ENCODE data around the gene THSD4. TPM values are rescaled to one million over a fixed set of nuclear protein-coding genes. Genes with fewer than 3 reads are reported as not detected.

THSD4 gene
- total RNA-seq, 1 donor from 2014 or later = 1.6 TPM

DNA sequence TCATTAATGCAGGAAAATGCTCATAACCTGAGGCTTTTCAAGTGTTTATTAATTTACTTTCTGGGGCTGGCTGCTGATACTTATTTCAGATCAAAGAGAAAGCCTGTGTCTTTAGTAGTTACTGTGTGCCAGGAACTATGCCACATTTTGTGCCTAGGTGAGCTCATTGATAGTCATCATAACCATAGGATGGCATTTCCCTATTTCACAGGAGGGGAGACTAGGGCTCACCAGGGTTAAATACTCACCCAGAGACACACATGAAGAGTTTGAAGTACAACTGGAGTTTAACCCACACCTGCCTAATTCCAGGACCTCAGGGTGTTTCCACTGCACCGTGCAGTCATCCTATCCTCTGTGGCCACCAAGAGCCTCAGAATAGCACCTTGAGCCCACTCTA, 430.7 kb downstream of the THSD4 start:
- DNase-seq = no peak

DNA sequence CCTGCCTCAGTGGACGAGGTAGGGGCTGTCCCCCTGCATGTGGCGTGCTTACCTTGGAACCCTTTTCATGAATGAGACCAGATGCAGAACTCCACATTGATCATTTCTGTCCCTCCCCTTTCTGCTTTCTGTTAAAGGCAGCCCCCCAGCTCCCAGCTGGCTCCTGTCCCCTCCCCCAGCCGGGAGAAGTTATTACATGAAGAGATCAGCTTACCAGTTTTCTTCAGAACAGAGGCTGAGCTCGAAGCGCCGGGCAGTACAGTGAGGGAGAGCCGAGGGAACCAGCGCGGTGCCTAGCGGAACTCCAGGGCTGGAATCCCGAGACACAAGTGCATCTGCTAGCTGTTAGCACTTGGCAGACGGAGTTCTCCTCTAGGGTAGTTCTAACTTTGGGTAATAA, 431.7 kb downstream of the THSD4 start:
- DNase-seq = no peak

DNA sequence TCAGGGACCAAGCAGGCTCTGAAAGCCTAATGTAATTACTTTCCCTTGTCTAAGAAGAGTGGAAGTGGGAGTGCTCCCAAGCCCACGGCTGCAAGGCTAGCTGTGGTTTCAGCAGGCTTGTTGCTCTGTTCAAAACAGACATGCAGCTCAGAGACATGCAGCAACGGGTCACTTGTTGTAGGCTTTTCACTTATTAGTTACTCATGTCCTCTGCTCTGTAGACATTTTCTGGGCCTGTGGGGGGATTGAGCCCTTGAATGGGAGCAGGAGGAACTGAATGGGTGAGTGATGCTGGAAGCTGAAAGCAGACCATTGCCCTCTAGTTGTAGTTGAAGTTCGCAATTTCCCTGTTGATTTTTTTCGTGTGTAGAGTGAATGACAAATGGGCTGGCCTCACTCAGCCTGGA, 433.1 kb downstream of the THSD4 start:
- DNase-seq = no peak

DNA sequence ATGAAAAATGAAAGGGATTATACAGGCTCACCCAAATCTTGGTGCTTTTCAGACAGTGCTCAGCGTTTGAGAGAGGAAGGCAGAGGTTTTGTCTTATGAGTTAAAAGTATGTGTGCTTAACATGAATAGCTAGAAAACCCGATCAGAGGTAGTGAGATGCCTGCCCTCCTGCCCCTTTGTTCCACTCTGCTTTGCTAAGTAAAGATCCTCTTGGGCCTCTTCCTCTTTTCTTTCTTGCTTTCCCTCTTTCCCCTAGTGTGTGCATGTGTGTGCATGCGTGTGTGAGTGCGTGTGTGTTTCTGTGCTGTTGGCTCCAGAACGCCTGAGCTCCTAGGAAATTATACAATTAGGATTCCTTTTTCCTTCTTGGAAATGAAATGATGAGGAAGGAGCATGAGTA, 433.8 kb downstream of the THSD4 start:
- DNase-seq = no peak

DNA sequence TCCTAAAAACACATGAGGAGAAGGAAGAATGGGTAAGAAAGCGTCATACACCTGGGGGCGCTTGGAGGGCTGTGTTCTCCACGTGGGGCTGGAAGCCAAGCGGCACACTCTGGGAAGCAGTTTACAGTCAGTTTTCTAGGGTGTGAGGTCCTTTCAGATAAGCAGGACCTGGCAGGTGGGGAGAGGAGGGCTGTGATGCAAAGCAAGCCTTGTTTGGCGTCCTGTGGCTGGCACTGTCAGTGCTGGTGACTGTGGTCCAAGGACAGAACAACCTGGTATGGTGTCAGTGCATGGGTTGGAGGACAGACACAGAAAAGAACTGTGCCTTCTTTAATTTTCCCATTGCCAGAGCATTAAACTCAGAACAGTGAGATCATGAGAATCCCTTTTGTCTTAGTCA, 434.4 kb downstream of the THSD4 start:
- no peak for DNase-seq

DNA sequence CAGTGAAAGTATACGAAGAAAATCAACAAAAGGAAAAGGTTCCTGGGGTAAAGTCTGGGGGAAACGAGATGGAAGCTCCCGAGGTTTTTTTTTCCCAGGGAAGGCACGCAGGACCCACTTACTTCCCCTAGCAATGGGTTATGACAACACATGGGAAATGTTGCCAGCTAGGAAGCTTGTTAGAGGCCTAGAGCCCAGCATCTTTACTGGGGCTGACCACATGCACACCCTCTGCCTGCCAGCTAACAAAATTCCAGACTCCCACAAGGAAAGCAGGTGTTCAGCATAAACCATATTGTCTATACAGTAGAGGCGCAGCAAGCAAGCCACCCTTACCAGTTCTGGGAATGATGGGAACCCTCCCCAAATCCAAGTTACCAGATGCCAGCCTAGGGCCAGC, 436.3 kb downstream of the THSD4 start:
- DNase-seq = no peak

- DNase-seq = no peak
These were observed 443.8 kb downstream of the THSD4 start for GRCh38 chr15:71559098-71559497.

DNA sequence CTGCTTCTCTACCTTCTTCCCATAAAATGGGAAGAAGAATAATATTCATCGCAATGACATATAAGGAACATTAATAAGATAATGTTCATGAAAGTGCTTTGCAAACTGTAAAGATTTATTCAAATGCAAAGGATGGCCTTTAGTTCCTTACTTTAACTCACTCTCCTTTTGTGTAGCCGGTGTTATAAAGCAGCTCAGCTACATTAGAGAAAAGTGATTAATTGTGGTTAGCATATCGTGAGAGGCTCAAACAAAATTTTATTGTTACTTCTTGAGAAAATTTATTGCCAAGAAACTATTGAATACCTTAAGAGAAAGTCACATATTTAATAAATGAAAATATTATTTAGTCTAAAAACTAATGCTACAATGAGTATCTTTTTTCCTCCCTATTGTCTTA, 444.3 kb downstream of the THSD4 start:
- no peak for DNase-seq

DNA sequence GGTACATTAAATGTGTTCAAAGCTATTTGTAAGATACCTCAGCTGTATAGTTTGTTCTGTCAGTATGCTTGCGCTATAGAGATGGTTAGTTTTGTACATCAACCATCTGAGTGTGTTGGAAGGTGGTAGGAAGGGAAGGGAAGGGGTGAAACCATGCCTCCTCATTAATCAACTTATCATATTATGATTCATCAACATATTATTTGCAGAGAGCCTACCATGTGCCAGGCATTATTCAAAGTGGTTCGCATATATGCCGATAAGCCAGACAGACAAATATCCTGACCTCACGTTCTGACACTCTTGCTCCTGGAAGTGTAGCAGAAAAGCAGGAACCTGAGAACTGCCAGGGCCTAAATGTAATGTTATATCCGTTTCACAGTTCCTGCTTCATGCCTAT, 447.0 kb downstream of the THSD4 start:
- DNase-seq = no peak

GRCh38 chr15:71564217-71564616, 448.9 kb downstream of the THSD4 start:
- DNase-seq = no peak

DNA sequence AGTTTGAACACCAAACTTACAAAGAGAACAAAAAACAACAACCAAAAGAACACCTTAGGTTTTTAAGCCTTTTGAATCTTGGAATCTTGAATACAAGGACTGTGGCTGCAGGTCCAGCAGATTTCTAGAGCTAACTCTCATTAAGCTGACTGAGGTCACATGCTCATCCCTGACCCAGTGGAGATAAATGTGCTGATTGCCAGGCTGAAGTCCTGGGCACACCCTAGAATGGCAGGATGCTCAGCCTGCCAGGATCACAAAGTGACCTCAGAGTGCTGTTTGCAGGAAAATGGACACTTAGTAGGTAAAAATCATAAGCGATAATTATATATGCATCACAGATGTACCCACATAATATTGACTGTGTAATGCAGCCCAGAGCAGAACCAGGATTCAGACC, 449.7 kb downstream of the THSD4 start:
- DNase-seq = no peak

DNA sequence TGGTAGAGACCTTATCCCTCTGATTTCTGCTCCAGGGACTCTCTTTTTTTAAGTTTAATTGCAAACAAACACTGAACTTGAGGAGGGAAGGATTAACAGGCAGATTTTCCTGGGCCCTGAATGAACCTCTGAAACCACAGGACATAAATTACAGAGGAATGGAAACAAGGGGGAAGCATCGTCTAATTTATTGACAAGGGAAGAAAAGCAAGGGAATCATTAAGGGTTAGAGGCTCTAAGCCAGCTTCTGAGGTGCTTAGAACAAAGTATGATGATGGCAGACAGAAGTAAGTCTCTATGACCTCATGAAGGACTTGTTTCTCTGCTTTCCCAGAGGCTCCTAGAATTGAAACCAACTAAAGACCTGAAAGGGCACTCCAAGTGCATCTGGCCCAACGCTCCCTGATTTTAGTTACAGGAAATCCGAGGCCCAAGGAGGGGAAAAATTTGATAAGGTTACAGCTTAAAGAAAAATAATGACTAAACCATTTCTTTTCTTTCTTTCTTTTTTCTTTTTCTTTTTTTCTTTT, 450.4 kb downstream of the THSD4 start:
- DNase-seq = no peak

DNA sequence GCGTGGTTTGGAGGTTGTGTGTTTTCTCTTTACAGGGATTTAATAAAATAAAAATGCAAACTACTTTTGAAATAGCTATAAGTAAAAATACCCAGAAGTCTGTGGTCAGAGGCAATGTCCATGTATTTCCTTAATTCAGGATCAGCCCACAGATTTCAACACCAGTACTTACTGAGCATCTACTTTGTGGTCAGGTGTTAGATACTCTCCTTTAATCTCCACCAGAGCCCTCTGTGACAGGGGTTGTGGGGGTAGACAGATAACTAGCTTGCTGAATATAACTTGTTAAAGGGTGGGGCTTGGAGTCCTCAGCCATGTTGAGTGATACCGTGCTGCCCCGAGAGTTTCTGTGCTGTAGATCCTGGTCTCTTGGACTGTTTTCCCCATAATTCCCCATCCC, 451.0 kb downstream of the THSD4 start:
- DNase-seq = no peak

- no peak for DNase-seq
These were observed 451.9 kb downstream of the THSD4 start for GRCh38 chr15:71567173-71567572.

DNA sequence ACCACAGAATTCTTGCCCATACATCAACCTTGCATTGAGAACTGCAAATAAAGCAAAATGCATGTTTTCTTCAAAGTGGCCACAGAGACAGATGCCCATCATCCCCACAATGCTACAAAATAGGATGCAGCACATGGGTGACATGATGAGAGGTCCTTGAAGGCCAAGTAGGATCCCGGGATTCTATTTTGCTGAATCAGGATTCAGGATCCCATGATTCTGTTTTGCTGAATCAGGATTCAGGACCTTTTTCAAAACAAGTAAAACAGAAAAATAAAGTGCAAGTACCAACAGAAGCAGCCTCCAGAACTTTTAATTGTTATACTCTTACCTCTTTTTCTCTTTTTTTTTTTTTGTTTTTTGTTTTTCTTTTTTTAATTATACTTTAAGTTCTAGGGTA, 453.0 kb downstream of the THSD4 start:
- DNase-seq = no peak

DNA sequence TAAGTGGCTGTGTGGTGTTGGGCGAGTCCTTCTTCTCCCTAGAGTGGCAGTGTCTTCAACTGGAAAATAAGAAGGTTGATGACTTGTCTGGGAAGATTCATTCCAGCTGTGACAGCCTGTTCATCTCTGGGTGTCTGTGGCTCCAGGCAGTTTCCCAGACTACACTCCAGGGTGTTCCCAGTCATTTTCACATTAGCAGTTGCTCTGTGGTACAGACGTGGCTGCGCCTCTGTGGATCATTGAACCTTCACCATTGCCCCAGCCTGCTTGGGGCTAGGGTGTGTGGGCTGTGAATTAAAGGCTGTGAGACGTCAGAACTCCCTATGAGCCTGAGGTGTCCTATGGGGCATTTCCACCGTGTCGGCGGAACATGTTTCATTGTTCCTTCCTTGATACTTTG, 455.5 kb downstream of the THSD4 start:
- DNase-seq = no peak

DNA sequence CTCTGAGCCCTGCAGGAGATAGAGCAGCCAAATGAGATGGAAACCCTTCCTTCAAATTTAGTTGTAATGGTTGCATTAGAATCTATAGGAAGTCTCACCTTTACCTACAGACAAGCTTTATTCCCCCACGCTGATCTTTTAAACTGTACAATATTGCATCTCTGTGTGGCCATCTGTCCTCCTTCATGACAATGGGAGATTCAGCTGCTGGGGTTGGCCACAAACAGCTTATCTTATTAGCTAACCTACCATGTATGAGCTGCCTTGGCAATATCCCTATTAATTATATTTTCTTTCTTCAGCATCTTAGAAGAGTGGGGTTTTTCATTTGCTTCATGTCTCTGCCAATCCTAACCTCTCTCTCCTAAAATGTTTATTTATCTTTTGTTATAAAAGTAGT, 456.4 kb downstream of the THSD4 start:
- no peak for DNase-seq

GRCh38 chr15:71572452-71573053, 457.3 kb downstream of the THSD4 start:
- no peak for DNase-seq

DNA sequence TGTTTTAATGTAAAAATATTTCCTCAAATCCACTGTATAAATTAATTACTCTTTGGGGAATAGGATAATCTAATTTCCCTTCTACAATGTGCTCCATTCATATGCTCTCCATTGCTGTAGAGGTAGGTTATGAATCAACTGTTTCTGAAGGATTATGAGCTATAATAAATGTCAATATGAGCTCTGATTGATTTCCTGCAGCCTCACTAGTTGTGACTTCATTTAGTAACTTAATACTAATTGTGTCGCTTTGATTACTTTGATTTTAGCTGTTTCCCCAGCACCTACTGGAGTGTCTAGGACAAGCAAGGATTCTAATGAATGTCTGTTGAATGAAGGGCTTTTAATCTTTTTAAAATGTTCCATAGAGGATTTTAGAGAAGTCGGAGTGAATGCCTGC, 458.3 kb downstream of the THSD4 start:
- no peak for DNase-seq

DNA sequence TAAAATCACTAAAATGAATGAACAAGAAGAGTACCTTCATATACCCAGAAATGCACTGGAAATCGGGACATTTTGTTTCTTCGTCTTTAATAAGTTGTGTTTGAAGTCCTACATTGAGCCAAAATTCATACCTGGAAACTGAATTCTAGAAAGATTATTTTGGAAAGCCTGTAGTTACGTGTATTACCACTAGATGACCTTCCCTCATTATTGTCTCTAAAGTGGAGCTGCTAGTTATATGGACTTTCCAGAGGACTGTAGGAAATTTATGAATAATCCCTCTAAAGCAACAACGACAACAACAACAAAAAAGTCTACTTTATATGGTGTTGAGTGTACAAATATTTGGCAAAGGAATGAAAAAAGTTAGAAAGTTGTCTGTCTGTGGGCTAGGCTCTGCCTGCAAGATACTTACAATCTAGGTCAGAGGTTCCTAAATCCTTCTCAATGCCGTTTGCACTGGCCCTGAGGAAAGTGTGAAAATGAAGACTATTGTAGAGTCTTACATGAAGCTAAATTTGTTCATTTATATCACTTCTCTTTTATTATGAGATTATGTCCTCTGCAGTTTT, 460.3 kb downstream of the THSD4 start:
- DNase-seq = no peak

DNA sequence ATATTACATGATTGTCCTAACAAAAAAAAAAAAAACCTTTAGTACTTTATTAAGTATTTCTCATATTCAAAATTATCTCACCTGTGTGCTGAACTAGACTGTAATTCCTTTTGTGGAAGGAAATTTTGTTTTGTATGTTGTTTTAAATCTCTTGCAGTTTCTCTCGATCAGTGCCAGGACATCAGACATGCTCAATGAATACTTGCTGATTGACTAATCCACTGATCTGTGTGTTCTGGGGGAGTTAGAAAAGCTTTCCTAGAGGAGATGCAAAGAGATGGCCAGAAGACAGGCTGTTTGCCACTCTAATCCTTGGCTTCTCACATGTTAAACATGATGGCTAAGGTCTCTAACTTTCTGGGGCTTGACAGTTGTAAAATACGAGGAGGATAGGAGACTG, 461.8 kb downstream of the THSD4 start:
- no peak for DNase-seq

DNA sequence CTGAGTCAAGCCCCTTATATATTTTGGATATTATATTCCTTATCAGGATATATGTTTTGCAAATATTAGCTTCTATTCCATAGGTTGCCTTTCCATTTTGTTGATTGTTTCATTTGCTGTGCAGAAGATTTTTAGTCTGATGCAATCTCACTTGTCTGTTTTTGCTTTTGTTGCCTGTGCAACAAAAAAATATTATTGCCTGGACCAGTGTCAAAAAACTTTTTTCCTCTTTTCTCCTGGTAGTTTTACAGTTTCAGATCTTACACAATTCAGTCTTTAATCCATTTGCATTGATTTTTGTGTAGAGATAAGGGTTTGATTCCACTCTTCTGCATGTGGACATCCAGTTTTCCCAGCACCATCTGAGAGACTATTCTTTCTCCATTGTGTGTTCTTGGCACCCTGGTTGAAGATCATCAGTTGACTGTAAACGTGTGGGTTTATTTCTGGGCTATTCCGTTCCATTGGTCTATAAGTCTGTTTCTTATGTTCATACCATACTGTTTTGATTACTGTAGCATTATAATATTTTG, 466.2 kb downstream of the THSD4 start:
- DNase-seq = no peak

GRCh38 chr15:71585159-71585558, 469.9 kb downstream of the THSD4 start:
- no peak for DNase-seq

DNA sequence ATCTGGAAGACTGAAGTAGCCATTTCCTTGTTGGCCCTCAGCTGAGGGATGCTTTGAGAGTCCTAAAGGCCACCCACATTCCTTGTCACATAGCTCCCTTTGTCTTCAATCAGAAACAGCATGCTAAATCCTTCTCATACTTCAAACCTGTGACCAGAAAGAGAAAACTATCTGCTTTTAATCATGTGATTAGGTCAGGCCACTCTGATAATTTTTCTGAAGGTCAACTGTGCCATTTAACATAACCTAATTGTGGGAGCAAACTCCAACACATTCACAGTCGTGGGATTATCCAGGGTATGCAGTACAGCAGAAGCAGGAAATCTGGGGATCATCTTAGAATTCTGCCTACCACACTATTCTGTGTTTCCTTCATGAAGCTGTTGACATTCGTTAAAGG, 471.2 kb downstream of the THSD4 start:
- DNase-seq = no peak

All from occipital lobe (tissue), 2 donors.